H1 (cell line): ENCODE measurements around the gene TOM1L2. TPM values are rescaled to one million over a fixed set of nuclear protein-coding genes. Genes with fewer than 3 reads are reported as not detected.

Source experiments
- BACH1 ChIP-seq: IDR thresholded peaks from 2 replicates; pipeline ENCODE4 v1.6.1; 2012; ENCODE audit warnings: low read length, improper control_type of control experiment
- EGR1 ChIP-seq: IDR thresholded peaks from 2 replicates; pipeline ENCODE4 v1.6.1; 2011; ENCODE audit warnings: low read depth, low read length, borderline replicate concordance
- EP300 ChIP-seq, 2 experiments: IDR thresholded peaks; 1 replicate in 1 of 2; 2 replicates in 1 of 2; pipeline ENCODE4 v1.6.1; 2011 to 2012; ENCODE audit warnings: low read depth in 2 of 2, low read length in 2 of 2, mild to moderate bottlenecking in 2 of 2, borderline replicate concordance in 1 of 2, inconsistent platforms in 1 of 2, moderate library complexity in 1 of 2
- EZH2 ChIP-seq: fragments of 200-600 bp; sonication (generic); IDR thresholded peaks from 2 replicates; pipeline ENCODE4 v1.7.1; 2012; ENCODE audit warnings: low read depth, mild to moderate bottlenecking, moderate library complexity, low read length, inconsistent platforms; ENCODE audit not compliant: severe bottlenecking
- JUND ChIP-seq: IDR thresholded peaks from 2 replicates; pipeline ENCODE4 v1.6.1; 2011; ENCODE audit warnings: mild to moderate bottlenecking, improper control_type of control experiment, low read length
- KDM1A ChIP-seq: fragments of 200-600, 300-600 bp; sonication (generic); IDR thresholded peaks from 2 replicates; pipeline ENCODE4 v1.7.1; 2016; ENCODE audit warnings: mild to moderate bottlenecking, low read length, borderline replicate concordance
- PHF8 ChIP-seq: fragments of 200-600 bp; sonication (generic); conservative IDR thresholded peaks from 2 replicates; pipeline ENCODE4 v1.7.1; 2012; ENCODE audit warnings: low read depth, mild to moderate bottlenecking, inconsistent platforms, low read length, moderate library complexity
- POLR2AphosphoS5 ChIP-seq: IDR thresholded peaks from 2 replicates; pipeline ENCODE4 v1.6.1; 2011; ENCODE audit warnings: low read depth, low read length
- SP2 ChIP-seq: IDR thresholded peaks from 2 replicates; pipeline ENCODE4 v1.6.1; 2012; ENCODE audit warnings: mild to moderate bottlenecking, low read length, inconsistent platforms
- SP4 ChIP-seq: IDR thresholded peaks from 2 replicates; pipeline ENCODE4 v1.6.1; 2012; ENCODE audit warnings: low read length, inconsistent platforms
- TAF7 ChIP-seq: optimal IDR thresholded peaks from 2 replicates; pipeline ENCODE3; 2011; ENCODE audit warnings: low read depth, mild to moderate bottlenecking, inconsistent platforms, low read length, moderate library complexity, borderline replicate concordance
- YY1 ChIP-seq: IDR thresholded peaks from 2 replicates; pipeline ENCODE4 v1.6.1; 2011; ENCODE audit warnings: low read depth, mild to moderate bottlenecking, low read length
- ZNF274 ChIP-seq: IDR thresholded peaks from 2 replicates; pipeline ENCODE4 v1.7.0; 2012; ENCODE audit warnings: low read length, borderline replicate concordance; ENCODE audit errors: extremely low read depth
- polyA plus RNA-seq, 7 experiments: library from polyadenylated mRNA; depleted of rRNA in 3 of 7; stranded (reverse) in 5 of 7; unstranded in 2 of 7; fragments of >200 nt in 5 of 7; fragments of 200-250 nt in 2 of 7; gene quantifications; 1 replicate in 5 of 7; 2 replicates in 1 of 7; 4 replicates in 1 of 7; pipeline versions ENCODE4 v1.2.1 to v1.2.3, GENCODE V29; 2011 to 2013; ENCODE audit warnings: missing spikeins in 2 of 7, mixed read lengths in 2 of 7
- total RNA-seq: library from RNA; stranded (reverse); fragmentation: NEBNext Ultra II Directional; extraction: Animal tissue kit (Norgen Biotek cat#: 25700); gene quantifications from 2 replicates; pipeline ENCODE4 v1.2.1, GENCODE V29; 2021

Gene TOM1L2
- total and polyA plus RNA-seq, 2 of the 8 experiments (the other 6 are each of a cell fraction or from before 2014, with no cell fraction given): 2.0 to 3.4 TPM

DNA sequence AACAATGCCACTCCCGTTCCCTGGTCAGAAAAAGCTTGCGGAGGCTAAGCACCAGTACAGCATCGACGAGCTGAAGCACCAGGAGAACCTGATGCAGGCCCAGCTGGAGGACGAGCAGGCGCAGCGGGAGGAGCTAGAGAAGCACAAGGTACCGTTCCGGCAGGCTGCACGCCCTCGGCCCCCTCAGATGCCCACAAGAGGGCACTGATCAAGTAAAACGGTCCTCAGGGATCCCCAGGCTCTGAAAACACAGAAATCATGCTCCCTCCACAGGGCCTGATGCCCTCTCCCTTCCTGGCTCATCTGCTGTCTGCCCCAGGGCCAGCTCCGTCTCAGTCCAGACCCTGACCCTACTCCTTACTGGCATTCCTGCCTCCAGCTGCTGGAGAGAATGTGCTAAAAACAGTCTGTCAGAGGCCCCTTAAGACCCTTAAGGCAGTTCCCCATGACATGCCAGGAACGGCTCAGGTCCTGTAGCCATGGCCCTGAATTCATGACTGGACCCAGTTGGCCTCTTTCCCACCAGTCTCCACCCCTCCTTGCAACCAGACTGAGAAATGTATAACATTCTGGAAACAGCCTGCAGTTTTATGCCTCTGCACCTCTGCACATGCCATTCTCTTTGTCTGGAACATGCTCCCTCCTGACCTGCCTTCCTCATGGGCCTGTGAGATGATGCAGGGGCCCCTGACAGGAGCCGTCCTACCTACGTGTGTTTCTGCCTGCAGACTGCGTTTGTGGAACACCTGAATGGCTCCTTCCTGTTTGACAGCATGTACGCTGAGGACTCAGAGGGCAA is 22.3 kb upstream of the TOM1L2 start (continued):
- TF ChIP-seq TAF7 (no peak), EGR1 (no peak), EZH2 (no peak), SP2 (no peak), ZNF274 (no peak), EP300 (IDR thresholded peaks at IDR 0.05; ENCODE audit: borderline replicate concordance in 1 of 2, low read depth in 2 of 2, low read length in 2 of 2) (no peak), SP4 (no peak), BACH1 (no peak), YY1 (0 out of 2 replicates have a peak, but pooled peaks have one; percentile 47), KDM1A (no peak), JUND (no peak), PHF8 (no peak), POLR2AphosphoS5 (no peak)
- TF ChIP-seq, all 59 proteins: peak for 5
